Glomerular visceral epithelial cell (primary cell): ENCODE data around the gene CBR1.

Source experiments
- DNase-seq: peaks from one replicate; pipeline ENCODE4 v3.0.0-alpha.2; 2016; ENCODE audit errors: extremely low spot score

Gene CBR1

GRCh38 chr21:36069713-36070583, at the start of gene CBR1:
Gene CBR1, plus strand, starts transcription at chr21:36070024. Its CDS starts 92 bp downstream, at chr21:36070116.
- DNase-seq: peak; percentile 57

- DNase-seq: no peak
Observed at GRCh38 chr21:36021251-36021837, 48.5 kb upstream of the CBR1 start.

DNA sequence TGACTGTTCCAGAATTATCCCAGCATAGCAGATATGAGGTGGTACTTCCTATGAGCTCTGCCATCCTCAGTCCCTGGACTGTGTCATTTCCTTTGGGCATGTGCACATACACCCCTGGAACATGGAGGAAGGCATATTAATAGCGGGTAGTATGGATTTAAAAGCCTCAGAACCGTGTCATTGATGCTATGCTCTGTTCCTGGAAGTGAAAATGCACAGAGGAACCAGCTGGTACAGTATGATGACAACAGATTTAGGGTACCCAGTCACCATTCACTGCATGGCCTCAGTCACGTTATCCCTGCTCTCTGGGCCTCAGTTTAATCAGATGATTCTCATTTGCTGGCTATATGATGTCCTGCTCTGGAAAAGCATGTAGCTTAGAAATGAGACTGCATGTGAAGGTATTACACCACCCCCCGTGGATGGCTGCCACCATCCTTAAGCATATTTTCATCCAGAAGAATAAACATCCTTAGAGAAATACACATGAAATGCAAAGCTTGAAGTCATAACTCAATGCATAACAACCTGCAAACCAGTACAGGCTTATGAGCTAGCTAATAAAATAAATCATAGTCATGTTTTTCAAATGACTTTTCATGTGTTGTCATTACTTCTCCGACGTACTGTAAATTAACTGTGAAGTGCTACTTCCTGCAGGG, 47.3 kb upstream of the CBR1 start:
- no peak for DNase-seq

DNA sequence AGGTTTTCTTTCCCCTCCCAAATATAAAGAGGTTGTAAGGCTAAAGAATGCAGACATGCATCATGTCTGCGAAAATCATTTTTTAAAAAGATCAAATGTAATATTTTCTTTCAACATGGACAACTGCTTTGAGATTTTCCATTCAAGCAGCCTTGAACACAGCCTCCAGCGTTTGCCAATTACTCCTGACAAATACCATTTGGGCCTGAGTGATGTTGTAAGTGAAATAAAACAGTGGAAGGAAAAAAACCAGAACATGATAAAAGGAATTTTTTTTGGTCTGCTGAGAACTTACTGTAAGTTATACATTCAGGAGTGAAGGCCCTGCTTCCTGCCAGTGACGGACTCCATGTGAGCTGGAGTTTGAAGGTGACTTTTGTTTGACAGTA, 46.7 kb upstream of the CBR1 start:
- no peak for DNase-seq

DNA sequence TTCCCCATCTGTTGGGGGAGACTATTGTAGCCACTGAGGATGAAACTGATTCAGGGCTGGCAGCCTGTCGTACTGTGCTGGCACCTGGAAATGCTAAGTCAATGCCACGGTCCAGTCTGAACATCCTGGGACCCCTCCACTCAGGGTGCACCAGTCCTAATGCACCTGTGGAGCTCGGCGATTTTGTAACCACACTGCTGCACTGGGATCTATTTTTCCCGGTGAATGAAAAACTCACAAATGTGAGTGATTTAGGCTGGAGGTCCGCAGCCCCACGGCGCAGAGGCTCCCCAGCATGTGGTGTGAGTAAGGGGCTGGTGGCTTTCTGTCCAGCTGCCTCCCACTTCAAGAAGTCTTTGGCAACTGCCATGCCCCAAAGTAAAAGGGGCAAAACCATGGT, 45.0 kb upstream of the CBR1 start:
- no peak for DNase-seq

DNA sequence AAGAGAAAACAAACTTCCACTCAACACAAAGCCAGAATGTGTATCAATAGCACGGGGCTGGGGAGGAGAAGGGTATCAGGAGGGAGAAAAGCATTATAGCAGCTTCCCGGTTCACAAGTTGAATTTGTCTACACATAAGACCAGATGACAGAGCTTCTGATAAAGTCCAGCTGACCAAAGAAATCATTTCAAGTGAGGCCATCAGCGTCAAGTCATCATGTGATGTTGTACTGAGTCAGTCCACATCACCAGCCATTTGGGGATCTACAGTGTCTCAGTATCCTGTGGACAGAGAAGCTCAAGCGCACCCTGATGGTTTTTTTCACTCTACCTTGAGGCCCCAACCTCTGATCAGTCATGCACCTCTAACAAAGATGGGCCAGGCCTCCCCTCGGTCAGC, 42.5 kb upstream of the CBR1 start:
- DNase-seq: no peak

DNA sequence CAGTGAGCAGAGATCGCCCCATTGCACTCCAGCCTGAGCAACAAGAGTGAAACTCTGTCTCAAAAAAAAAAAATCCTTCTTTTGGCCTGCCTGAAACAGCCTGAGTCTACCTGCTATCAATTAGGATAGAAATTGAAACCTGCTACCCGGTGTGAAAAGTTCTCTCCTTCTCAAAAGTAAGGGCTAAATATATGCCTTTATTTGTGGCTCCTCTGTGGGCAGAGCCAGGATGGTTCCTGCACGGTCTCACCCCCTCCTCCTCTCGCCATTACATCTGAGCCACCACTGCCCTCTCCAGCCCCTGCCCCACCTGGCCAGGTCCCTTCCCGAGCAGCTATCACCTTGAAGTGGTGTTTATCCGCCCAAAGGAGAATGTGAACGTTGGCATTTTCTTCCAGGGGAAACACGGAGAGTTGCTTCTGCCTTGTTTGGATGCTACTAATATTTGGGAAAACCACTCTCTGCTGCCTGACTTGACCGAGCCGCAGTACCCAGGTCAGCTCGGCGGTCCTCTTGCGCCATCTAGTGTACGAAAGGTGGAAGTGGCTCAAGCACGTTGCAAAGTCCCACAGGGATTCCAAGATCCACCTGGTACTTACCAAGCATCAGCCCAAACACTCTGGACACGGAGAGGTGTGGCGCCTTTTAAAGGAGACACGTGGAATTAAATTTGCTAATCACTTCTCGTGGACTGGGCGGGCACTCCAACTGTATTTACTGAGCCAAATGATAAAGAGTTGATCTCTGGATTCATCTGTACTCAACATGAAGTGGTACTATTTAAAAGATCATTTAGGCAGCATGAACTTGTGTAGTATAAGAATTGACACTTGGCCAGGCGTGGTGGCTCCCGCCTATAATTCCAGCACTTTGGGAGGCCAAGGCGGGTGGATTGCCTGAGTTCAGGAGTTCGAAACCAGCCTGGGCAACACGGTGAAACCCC, 41.4 kb upstream of the CBR1 start:
- peak; percentile 82 for DNase-seq

DNA sequence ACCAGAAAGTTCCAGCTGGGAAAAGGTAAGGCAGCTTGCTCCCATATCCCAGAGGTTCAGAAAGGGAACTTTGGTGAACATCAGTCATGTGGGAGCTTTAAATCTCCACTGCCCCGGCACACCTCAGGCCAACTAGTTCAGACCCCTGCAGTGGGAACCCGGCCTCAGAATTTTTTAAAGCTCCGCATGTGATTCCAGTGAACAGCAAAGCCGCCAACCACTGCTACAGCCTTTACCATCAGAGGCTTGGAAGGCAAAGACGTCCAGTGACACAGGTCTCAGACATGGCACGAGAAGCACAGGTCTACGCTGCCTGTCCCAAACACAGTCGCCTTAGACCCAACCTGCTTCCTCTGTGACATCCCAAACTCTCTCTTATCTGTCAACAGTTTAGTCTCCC, 40.5 kb upstream of the CBR1 start:
- no peak for DNase-seq

DNA sequence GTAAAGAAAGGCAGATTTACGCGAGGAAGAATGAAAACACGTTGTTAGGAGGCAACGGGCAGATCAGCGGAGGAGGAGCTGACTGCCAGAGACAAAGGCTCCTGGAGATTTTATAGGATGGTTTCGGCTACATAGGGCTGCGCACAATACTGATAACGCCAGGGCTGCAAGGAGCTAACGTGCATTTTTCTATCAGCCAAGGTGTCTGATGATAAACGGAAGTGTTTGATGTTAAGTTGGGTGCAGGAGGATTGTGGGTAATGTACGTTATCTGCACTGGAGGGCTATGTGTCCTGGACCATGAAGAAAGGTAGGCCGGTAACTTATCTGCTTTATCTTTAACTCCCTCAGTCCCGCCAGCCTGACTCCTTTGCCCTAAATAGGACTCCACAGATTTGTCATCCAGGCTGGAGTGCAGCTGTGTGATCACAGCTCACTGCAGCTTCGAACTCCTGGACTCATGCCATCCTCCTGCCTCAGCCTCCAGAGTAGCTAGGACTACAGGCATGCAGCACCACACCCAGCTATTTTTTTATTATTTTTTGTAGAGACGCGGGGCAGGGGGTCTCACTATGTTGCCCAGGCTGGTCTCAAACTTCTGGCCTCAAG, 39.1 kb upstream of the CBR1 start:
- no peak for DNase-seq

DNA sequence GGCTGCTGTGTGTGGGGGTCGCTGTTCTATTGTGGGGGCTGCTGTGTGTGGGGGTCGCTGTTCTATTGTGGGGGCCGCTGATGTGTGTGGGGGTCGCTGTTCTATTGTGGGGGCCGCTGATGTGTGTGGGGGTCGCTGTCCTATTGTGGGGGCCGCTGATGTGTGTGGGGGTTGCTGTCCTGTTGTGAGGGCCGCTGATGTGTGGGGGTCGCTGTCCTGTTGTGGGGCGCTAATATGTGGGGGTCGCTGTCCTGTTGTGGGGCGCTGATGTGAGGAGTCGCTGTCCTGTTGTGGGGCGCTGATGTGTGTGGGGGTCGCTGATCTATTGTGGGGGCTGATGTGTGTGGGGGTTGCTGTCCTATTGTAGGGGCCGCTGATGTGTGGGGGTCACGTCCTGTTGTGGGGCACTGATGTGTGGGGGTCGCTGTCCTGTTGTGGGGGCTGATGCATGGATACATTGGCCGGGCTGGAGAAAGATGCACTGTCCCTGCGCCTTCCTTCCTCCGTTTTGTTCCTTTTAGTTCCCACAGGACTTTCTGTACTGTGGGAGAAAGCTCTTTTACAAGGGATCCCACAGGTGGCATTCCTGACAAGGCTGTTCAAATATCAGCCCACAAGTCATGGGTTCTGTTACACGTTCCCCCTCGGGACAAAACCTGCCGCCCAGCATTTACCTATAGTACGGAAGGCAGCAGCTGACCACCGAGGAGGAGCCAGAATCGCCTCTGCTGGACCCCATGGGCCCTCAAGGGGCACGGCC, 37.0 kb upstream of the CBR1 start:
- DNase-seq: no peak

DNA sequence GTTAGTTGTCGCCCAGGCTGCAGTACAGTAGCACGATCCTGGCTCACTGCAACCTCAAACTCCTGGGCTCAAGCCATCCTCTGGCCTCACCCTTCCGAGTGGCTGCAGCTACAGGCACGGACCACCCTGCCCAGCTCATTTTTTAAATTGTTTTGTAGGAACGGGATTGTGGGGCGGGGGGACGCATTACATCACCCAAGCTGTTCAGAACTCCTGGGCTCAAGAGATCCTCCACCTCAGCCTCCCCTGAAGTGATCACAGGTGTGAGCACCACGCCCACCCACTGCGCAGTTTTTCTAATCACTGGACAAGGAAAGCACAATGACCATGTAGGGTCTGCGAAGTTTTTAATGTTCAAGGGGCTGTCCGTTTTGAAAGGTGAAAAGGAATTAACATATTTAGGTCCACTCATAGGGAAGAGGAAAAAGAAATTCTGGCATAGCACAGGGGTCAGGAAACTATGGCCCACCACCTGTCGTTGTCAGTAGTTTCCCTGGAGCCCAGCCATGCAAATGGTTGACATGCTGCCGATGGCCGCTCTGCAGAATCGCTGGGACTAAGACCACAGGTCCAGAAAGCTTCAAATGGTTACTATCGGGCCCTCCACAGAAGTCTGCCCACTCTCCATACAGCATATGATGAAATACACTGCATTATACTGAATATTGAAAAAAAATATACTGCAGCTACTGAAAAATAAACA, 35.5 kb upstream of the CBR1 start:
- DNase-seq: no peak

DNA sequence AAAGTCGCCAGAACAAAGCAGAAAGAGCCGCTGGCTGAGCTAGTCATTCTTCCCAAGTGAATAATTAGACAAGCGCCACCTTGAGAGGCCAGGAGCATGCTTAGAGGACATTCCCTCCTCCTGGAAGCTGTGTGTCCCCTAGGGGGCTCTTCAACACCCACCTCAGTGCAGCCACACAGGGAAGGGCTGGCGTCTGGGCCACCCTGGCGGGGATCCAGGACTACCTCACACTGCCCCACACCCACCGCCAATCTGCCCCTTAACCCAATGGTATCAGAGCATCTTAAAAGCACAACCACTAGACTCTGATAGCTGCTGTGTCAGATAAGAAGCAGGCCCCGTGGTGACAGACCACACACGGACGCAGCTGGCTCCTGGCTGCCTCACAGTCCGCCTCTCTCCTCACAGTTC, 34.4 kb upstream of the CBR1 start:
- DNase-seq: peak; percentile 27

DNA sequence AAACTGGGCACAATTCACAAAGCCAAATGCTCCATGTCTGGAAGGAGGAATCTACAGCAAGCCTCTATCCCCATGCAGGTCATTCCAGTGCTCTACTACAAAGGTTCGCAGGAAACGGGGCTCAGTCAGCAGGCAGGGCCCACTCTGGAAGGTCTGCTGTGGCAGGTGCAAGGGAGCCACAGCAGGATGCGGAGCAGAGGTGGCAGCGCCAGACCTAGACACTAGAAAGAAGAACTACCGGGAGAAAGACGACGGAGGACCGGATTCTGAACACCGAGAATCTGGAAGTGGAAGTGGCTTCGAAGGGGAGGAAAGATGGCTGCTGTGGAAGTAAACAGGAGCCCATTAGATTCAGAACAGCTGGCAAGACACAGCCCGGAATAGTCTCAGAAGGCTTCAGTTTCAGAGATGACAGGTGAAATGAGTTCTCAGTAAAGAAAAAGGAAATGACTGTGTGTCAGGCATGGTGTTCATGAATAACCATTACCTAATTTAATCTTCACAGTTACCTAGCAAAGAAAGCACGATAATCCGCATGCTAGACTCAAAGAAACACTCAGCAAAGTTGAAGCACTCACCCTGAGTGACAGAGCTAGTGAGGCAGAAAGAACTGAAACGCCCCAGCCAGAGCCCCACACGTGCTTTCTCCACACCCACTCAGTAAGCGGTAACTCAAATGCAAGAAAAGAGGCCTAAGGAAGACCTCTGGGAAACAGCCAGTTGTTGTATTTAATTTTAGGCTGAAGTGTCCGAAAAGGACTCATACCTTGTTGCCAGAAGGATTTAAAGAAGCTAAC, 30.9 kb upstream of the CBR1 start:
- DNase-seq: no peak

DNA sequence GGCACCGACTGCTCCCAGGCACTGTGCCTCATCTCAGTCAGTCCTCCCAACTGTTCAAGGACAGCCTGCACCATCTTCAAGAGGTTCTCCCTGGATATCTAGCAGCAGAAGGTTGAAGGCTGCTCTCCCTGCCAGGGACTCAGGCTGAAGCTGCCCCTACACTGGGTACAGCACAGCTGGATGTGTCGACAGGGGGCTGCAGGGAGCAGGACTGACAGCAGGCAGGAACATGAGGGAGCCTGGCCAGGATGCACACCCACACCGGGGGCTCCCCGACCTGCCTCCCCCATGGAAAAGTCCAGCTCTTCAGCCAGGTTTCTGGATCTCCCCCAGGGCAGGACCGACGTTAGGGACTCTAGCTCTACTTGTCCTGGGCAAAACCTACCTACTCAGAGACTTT, 30.0 kb upstream of the CBR1 start:
- DNase-seq: no peak

DNA sequence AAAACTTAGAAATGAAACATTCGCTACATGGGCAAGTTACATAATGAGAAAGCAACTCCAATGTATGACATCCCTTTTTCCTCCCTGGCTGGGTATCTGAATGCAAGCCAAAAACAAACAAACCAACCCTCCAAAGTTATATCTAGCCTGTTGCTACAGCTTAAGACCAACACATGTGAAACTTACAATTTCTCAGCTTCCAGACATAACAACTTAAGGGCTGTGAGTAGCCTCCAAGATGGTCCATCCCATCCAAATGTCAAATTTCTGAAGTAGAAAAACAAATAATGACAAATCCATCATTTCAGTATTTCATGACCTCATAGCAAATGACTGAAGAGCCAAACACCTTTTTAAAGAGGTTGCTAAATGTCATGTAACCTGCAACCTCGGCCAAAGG, 29.4 kb upstream of the CBR1 start:
- DNase-seq: no peak

DNA sequence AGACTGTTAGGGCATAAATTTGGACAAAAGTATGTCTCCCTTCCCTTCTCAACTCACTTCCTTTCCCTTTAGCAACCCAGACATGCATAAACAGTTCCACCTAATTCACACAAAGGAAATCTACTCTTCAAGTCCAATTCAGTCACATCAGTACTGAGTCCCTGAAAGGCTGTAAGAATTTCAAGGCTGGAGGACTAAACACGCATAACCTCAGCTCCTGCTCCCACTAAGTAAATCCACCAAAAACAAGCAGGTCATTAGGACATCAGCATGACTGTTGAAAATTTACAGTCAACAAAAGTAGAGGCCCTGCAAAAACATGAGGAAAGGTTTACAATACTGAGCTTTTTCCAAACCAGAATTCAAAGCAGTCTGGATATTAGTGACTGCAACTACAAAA, 27.9 kb upstream of the CBR1 start:
- no peak for DNase-seq

GRCh38 chr21:36044056-36044455, 25.8 kb upstream of the CBR1 start:
- DNase-seq: no peak

- no peak for DNase-seq
Observed at GRCh38 chr21:36045993-36046392, 23.8 kb upstream of the CBR1 start.

DNA sequence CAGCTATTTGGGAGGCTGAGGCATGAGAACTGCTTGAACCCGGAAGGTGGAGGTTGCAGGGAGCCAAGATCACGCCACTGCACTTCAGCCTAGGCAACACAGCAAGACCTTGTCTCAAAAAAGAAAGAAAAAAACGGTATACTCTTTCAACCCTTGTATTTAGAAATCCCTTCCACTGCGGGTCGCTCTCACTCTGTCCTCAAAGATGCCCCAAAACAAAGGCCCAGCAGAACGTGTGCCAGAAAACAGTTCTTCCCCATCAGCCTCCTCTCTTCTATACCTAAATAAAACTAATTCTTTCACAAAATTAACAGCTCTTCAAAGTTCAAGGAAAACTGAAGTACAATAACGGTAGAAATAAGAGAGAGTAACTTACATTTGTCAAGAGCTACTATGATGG, 22.7 kb upstream of the CBR1 start:
- DNase-seq: no peak
